ENCODE measurements around the gene RAB7A.

DNA sequence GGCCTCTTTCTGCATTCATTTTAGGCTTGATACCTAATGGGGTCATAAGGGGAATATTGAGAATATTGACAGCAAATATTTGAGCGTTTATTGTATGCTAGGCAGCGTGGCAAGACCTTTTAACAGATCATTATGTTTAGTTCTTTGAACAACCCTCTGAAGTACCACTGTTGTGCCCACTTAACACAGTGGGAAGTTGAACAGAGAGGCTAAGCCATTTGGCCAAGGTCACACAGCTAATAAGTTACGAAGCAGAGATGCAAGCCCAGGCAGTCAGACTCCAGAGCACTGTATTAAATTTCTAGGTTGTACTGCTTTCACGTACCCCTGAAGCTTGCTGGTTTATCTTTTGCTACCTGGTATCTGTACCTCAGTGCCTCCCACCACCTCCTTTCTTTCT, 1.1 kb downstream of the RAB7A start:
- TF ChIP-seq, protein P1, sequence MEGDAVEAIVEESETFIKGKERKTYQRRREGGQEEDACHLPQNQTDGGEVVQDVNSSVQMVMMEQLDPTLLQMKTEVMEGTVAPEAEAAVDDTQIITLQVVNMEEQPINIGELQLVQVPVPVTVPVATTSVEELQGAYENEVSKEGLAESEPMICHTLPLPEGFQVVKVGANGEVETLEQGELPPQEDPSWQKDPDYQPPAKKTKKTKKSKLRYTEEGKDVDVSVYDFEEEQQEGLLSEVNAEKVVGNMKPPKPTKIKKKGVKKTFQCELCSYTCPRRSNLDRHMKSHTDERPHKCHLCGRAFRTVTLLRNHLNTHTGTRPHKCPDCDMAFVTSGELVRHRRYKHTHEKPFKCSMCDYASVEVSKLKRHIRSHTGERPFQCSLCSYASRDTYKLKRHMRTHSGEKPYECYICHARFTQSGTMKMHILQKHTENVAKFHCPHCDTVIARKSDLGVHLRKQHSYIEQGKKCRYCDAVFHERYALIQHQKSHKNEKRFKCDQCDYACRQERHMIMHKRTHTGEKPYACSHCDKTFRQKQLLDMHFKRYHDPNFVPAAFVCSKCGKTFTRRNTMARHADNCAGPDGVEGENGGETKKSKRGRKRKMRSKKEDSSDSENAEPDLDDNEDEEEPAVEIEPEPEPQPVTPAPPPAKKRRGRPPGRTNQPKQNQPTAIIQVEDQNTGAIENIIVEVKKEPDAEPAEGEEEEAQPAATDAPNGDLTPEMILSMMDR (IDR thresholded peaks at IDR 0.05), result no peak
- no peak for TF ChIP-seq POLR2A (IDR thresholded peaks at IDR 0.05)
